Endothelial cell of hepatic sinusoid (primary cell): ENCODE measurements around the gene CD63.

Experiments used
- in situ Hi-C: cut with HindIII; loops from 2 replicates; pipeline ENCODE4 v1.10.0; 2017; ENCODE audit warnings: low sequenced_read_pairs

Gene CD63

GRCh38 chr12:55728939-55729818 lies at the start of gene CD63:
TSS of gene CD63 (minus strand) at chr12:55729009. CDS start at chr12:55728341, 668 bp downstream.
- in situ Hi-C loops = no loop called here

GRCh38 chr12:55777856-55778255 lies 49.0 kb upstream of the CD63 start:
- in situ Hi-C loops = no loop called here

- in situ Hi-C loops = no loop called here
These were observed 42.9 kb upstream of the CD63 start for GRCh38 chr12:55771736-55772135.

GRCh38 chr12:55767156-55767555 lies 38.3 kb upstream of the CD63 start:
- in situ Hi-C loops = no loop called here

- in situ Hi-C loops = no loop called here
These were observed 37.0 kb upstream of the CD63 start for GRCh38 chr12:55765736-55766290.

GRCh38 chr12:55762646-55763045 lies 33.8 kb upstream of the CD63 start:
- in situ Hi-C loops = no loop called here

GRCh38 chr12:55760663-55761062 lies 31.9 kb upstream of the CD63 start:
- in situ Hi-C loops = no loop called here

- in situ Hi-C loops = loop anchor here (5.0 to 10.0 kb wide), 2 partner anchors 39 to 196 kb away; no protein-coding TSS in a partner anchor
These were observed 29.8 kb upstream of the CD63 start for GRCh38 chr12:55758575-55758974.

GRCh38 chr12:55757701-55758100 lies 28.9 kb upstream of the CD63 start:
- in situ Hi-C loops = loop anchor here (5.0 to 10.0 kb wide), 2 partner anchors 40 to 197 kb away; no protein-coding TSS in a partner anchor

GRCh38 chr12:55755246-55755645 lies 26.4 kb upstream of the CD63 start:
- in situ Hi-C loops = loop anchor here (5.0 to 10.0 kb wide), 2 partner anchors 42 to 200 kb away; no protein-coding TSS in a partner anchor

GRCh38 chr12:55748230-55748993 lies 19.6 kb upstream of the CD63 start:
- in situ Hi-C loops = no loop called here

GRCh38 chr12:55746913-55747231 lies 18.1 kb upstream of the CD63 start:
- in situ Hi-C loops = no loop called here

- in situ Hi-C loops = no loop called here
These were observed 17.5 kb upstream of the CD63 start for GRCh38 chr12:55746174-55746912.

- in situ Hi-C loops = no loop called here
These were observed 16.8 kb upstream of the CD63 start for GRCh38 chr12:55745361-55746173.

GRCh38 chr12:55744340-55745030 lies 15.7 kb upstream of the CD63 start:
- in situ Hi-C loops = no loop called here

- in situ Hi-C loops = no loop called here
These were observed 14.9 kb upstream of the CD63 start for GRCh38 chr12:55743406-55744339.

- in situ Hi-C loops = no loop called here
These were observed 14.1 kb upstream of the CD63 start, which contains the start of gene GDF11 for GRCh38 chr12:55742719-55743405. TSS of gene GDF11 (plus strand) at chr12:55743122. CDS start at chr12:55743317, 195 bp downstream.
